Spleen (tissue), 11 donors: ENCODE data around the gene TACSTD2. TPM values are rescaled to one million over a fixed set of nuclear protein-coding genes. Genes with fewer than 3 reads are reported as not detected.
"Not testable (repeated sequence)": the region's sequence is repeated elsewhere in the genome, so short reads cannot be mapped to it uniquely, and the experiment has no call there.

Experiments
- DNase-seq: peaks from one replicate; pipeline ENCODE4 v3.0.0-alpha.2; 2020
- H3K27ac ChIP-seq, 8 donors: fragments of 200-600 bp; sonication (generic) in 7 of 8; 1 replicate in 4 of 8; 2 replicates in 4 of 8; pipeline versions ENCODE4 v1.5.0 to v1.8.0; 2016 to 2021; ENCODE audit warnings: inconsistent platforms in 4 of 8, mild to moderate bottlenecking in 4 of 8, moderate library complexity in 1 of 8
- H3K27me3 ChIP-seq, 7 donors: fragments of 200-600 bp; sonication (generic) in 6 of 7; replicated peaks in 1 of 7; 1 replicate in 4 of 7; 2 replicates in 3 of 7; pipeline versions ENCODE4 v1.5.0 to v1.8.0; 2016 to 2021; ENCODE audit warnings: inconsistent platforms in 3 of 7, mild to moderate bottlenecking in 1 of 7
- H3K36me3 ChIP-seq, 6 donors: fragments of 200-600 bp; sonication (generic) in 5 of 6; 1 replicate in 4 of 6; 2 replicates in 2 of 6; pipeline versions ENCODE4 v1.5.0 to v1.8.0; 2016 to 2021; ENCODE audit warnings: inconsistent platforms in 2 of 6
- H3K4me1 ChIP-seq, 6 donors: fragments of 200-600 bp; sonication (generic) in 5 of 6; 1 replicate in 3 of 6; 2 replicates in 3 of 6; pipeline versions ENCODE4 v1.5.0 to v1.8.0; 2016 to 2021; ENCODE audit warnings: inconsistent platforms in 3 of 6
- H3K4me3 ChIP-seq, 8 donors: fragments of 200-600 bp; sonication (generic) in 7 of 8; 1 replicate in 4 of 8; 2 replicates in 4 of 8; pipeline versions ENCODE4 v1.5.0 to v1.8.0; 2016 to 2021; ENCODE audit warnings: inconsistent platforms in 4 of 8, mild to moderate bottlenecking in 4 of 8, moderate library complexity in 2 of 8
- H3K9me3 ChIP-seq, 8 donors: fragments of 200-600 bp; sonication (generic) in 7 of 8; 1 replicate in 4 of 8; 2 replicates in 4 of 8; pipeline versions ENCODE4 v1.5.0 to v1.8.0; 2016 to 2021; ENCODE audit warnings: inconsistent platforms in 4 of 8
- CTCF ChIP-seq, 11 experiments: fragments of 200-600 bp in 7 of 11; fragments of 450-650 bp in 4 of 11; sonication (generic) in 4 of 11; IDR thresholded peaks in 8 of 11; conservative IDR thresholded peaks in 3 of 11; 1 replicate in 7 of 11; 2 replicates in 4 of 11; pipeline versions ENCODE4 v1.4.0 to v1.8.0; 2016 to 2021; ENCODE audit warnings: antibody characterized with exemption in 11 of 11, inconsistent platforms in 4 of 11, mild to moderate bottlenecking in 1 of 11
- POLR2A ChIP-seq, 3 donors: fragments of 450-650 bp; IDR thresholded peaks; one replicate each; pipeline ENCODE4 v1.5.1; 2017; ENCODE audit warnings: antibody characterized with exemption in 3 of 3, mild to moderate bottlenecking in 1 of 3
- POLR2AphosphoS5 ChIP-seq, 3 donors: sonication (generic); formaldehyde crosslinking; IDR thresholded peaks; one replicate each; pipeline ENCODE4 v1.5.1; 2017; ENCODE audit warnings: antibody characterized with exemption in 3 of 3
- WGBS, 5 donors: extraction: QIAGEN DNeasy Blood & Tissue Kit in 3 of 5; methylation state at CpG; one replicate each; pipeline versions ENCODE4 v1.1.5 to v1.1.7; 2013 to 2018; 5-methylcytosine and 5-hydroxymethylcytosine counted together
- intact Hi-C: fragments of 100-400 bp; cut with DNase I; formaldehyde crosslinking; loops from one replicate; pipeline ENCODE4 v1.15.0; 2023; ENCODE audit warnings: low total_unique reads
- polyA plus RNA-seq, 3 donors: library from polyadenylated mRNA; stranded (reverse); fragments of 200-250 nt; gene quantifications; one replicate each; pipeline ENCODE4 v1.2.1, GENCODE V29; 2013
- total RNA-seq, 7 donors: library from RNA; depleted of rRNA in 3 of 7; stranded (reverse); fragments of >200 nt in 3 of 7; fragmentation: NEBNext Ultra II Directional in 4 of 7; extraction: Animal tissue kit (Norgen Biotek cat#: 25700) in 4 of 7; gene quantifications; one replicate each; pipeline versions ENCODE4 v1.1.0 to v1.2.1, GENCODE V29; 2016 to 2021
- donor health status: healthy with polysubstance abuse.
- donor health status: DM: no; HTN: no; CAD: no; lungs with moderate emphysema.
- donor health status: DM: no; HTN: no; CAD: no.
- donor health status: Bipolar disorder and iron deficiency.
- donor health status: healthy.
- donor health status: DM: no; HTN: no; CAD: no.
- donor health status: DM: yes; HTN: yes; CAD: no.

TACSTD2 gene
- total and polyA plus RNA-seq, 10 donors: 0.35 to 1.7 (median 0.61) TPM; not detected in 1

GRCh38 chr1:58570094-58570493 is 7.0 kb downstream of the TACSTD2 start:
- DNase-seq: no peak
- Histone ChIP-seq H3K4me3 (no peak overlapping the region), H3K4me1 (peaks cover 0 to 14% (median 0%) of the 10 kb centered on the region in 6 donors), H3K36me3 (no peaks in the 10 kb centered on the region), H3K9me3 (no peaks in the 10 kb centered on the region), H3K27me3 (peaks cover 0 to 56% (median 17%) of the 10 kb centered on the region in 7 donors), H3K27ac (no peak overlapping the region)
- TF ChIP-seq POLR2A (IDR thresholded peaks at IDR 0.05) (no peak), CTCF (IDR thresholded peaks at IDR 0.05 in 8 of 11, conservative IDR thresholded peaks at IDR 0.05 in 3 of 11) (no peak), POLR2AphosphoS5 (IDR thresholded peaks at IDR 0.05) (no peak)
- intact Hi-C loops: no loop called here

GRCh38 chr1:58568911-58569310 is 8.1 kb downstream of the TACSTD2 start:
- intact Hi-C loops: no loop called here
- DNase-seq: no peak
- H3K4me1 ChIP-seq: peaks cover 0 to 6% (median 0%) of the 10 kb centered on the region in 6 donors
- H3K27me3 ChIP-seq: peaks cover 0 to 44% (median 7%) of the 10 kb centered on the region in 7 donors
- TF ChIP-seq POLR2A (IDR thresholded peaks at IDR 0.05) (no peak), POLR2AphosphoS5 (IDR thresholded peaks at IDR 0.05) (no peak), CTCF (IDR thresholded peaks at IDR 0.05 in 8 of 11, conservative IDR thresholded peaks at IDR 0.05 in 3 of 11) (no peak)
- no peaks in the 10 kb centered on the region for H3K9me3 ChIP-seq
- no peak overlapping the region for H3K27ac ChIP-seq
- H3K36me3 ChIP-seq: no peaks in the 10 kb centered on the region
- no peak overlapping the region for H3K4me3 ChIP-seq
- 79 to 94% (median 86%) methylated on average over 5 of the region's 5 CpGs for WGBS, 5 donors

GRCh38 chr1:58568271-58568860 is 8.7 kb downstream of the TACSTD2 start:
- 74 to 87% (median 83%) methylated on average over 4 of the region's 4 CpGs for WGBS, 5 donors
- H3K4me3 ChIP-seq: no peak overlapping the region
- no peaks in the 10 kb centered on the region for H3K36me3 ChIP-seq
- no peaks in the 10 kb centered on the region for H3K9me3 ChIP-seq
- no peak for TF ChIP-seq POLR2A (IDR thresholded peaks at IDR 0.05)
- TF ChIP-seq CTCF (IDR thresholded peaks at IDR 0.05 in 8 of 11, conservative IDR thresholded peaks at IDR 0.05 in 3 of 11): no peak
- TF ChIP-seq POLR2AphosphoS5 (IDR thresholded peaks at IDR 0.05): no peak
- H3K27ac ChIP-seq: no peak overlapping the region
- peaks cover 0 to 39% (median 1%) of the 10 kb centered on the region in 7 donors for H3K27me3 ChIP-seq
- H3K4me1 ChIP-seq: peaks cover 0 to under 1% (median 0%) of the 10 kb centered on the region in 6 donors
- DNase-seq: no peak
- intact Hi-C loops: no loop called here

- intact Hi-C loops: no loop called here
- TF ChIP-seq POLR2A (IDR thresholded peaks at IDR 0.05): no peak
- no peak for TF ChIP-seq CTCF (IDR thresholded peaks at IDR 0.05 in 8 of 11, conservative IDR thresholded peaks at IDR 0.05 in 3 of 11)
- no peak for TF ChIP-seq POLR2AphosphoS5 (IDR thresholded peaks at IDR 0.05)
- H3K27ac ChIP-seq: no peak overlapping the region
- DNase-seq: no peak
- WGBS, 5 donors: 80 to 100% (median 91%) methylated on average over 3 of the region's 3 CpGs
- no peaks in the 10 kb centered on the region for H3K36me3 ChIP-seq
- H3K4me3 ChIP-seq: no peak overlapping the region
- no peaks in the 10 kb centered on the region for H3K9me3 ChIP-seq
- H3K4me1 ChIP-seq: no peaks in the 10 kb centered on the region
- H3K27me3 ChIP-seq: peaks cover 0 to 18% (median 0%) of the 10 kb centered on the region in 7 donors
Observed at GRCh38 chr1:58566339-58566738, 10.7 kb downstream of the TACSTD2 start.

GRCh38 chr1:58563715-58564114 is 13.3 kb downstream of the TACSTD2 start:
- intact Hi-C loops, H3K4me1 ChIP-seq, DNase-seq, H3K27ac ChIP-seq, H3K36me3 ChIP-seq, H3K27me3 ChIP-seq, H3K4me3 ChIP-seq: not testable (repeated sequence)
- peaks cover 0 to 16% (median 8%) of the 10 kb centered on the region in 8 donors for H3K9me3 ChIP-seq
- WGBS, 5 donors: 79 to 100% (median 91%) methylated on average over 1 of the region's 1 CpG
